H1 (cell line): ENCODE measurements around the gene UFC1. TPM values are rescaled to one million over a fixed set of nuclear protein-coding genes. Genes with fewer than 3 reads are reported as not detected.

ENCODE experiments used
- CTCF ChIA-PET: fragments of 300-600 bp; sonication (Branson Sonifier 250); formaldehyde crosslinking; loops from one replicate; lab custom pipeline; 2021; ENCODE audit not compliant: partially characterized antibody; lab: Charles Lee
- POLR2A ChIA-PET: fragments of 300-600 bp; sonication (Branson Sonifier 250); formaldehyde crosslinking; loops from one replicate; lab custom pipeline; 2021; ENCODE audit warnings: inconsistent platforms; ENCODE audit not compliant: partially characterized antibody; lab: Charles Lee
- DNase-seq, 2 experiments: peaks; one replicate each; pipeline versions ENCODE4 v3.0.0 to v3.0.0-alpha.2; 2010 to 2022; ENCODE audit warnings: low spot score in 2 of 2, low read depth in 1 of 2, mixed read lengths in 1 of 2
- FAIRE-seq: peaks from 2 replicates; lab custom pipeline; 2011; peaks lifted over from hg19 to GRCh38; lab: Jason Lieb, UNC
- H2AFZ ChIP-seq: 2 replicates; pipeline ENCODE4 v1.8.1; 2012; ENCODE audit warnings: low read length, inconsistent platforms
- H2AK5ac ChIP-seq: 2 replicates; pipeline ENCODE4 v1.6.1; 2013; ENCODE audit warnings: low read depth, low read length
- H2BK120ac ChIP-seq: replicated peaks from 2 replicates; pipeline ENCODE3; 2013; ENCODE audit warnings: low read depth, low read length, inconsistent platforms
- H2BK12ac ChIP-seq: 2 replicates; pipeline ENCODE4 v1.6.1; 2013; ENCODE audit warnings: low read depth, low read length
- H2BK15ac ChIP-seq: 2 replicates; pipeline ENCODE4 v1.6.1; 2013; ENCODE audit warnings: low read length
- H2BK20ac ChIP-seq: 2 replicates; pipeline ENCODE4 v1.6.1; 2013; ENCODE audit warnings: low read length
- H2BK5ac ChIP-seq: 2 replicates; pipeline ENCODE4 v1.6.1; 2013; ENCODE audit warnings: low read depth, low read length
- H3K14ac ChIP-seq: 2 replicates; pipeline ENCODE4 v1.6.1; 2013; ENCODE audit warnings: inconsistent platforms; ENCODE audit not compliant: insufficient read length
- H3K18ac ChIP-seq: 2 replicates; pipeline ENCODE4 v1.6.1; 2013; ENCODE audit warnings: low read length; ENCODE audit errors: extremely low read depth
- H3K23ac ChIP-seq: 2 replicates; pipeline ENCODE4 v1.6.1; 2013; ENCODE audit warnings: inconsistent platforms; ENCODE audit not compliant: insufficient read length
- H3K23me2 ChIP-seq: 2 replicates; pipeline ENCODE4 v1.6.1; 2013; ENCODE audit warnings: low read depth, low read length
- H3K27ac ChIP-seq: 2 replicates; pipeline ENCODE4 v1.6.1; 2011; ENCODE audit warnings: low read depth, low read length, inconsistent platforms
- H3K27me3 ChIP-seq, 4 experiments: replicated peaks in 1 of 4; 1 replicate in 1 of 4; 2 replicates in 3 of 4; pipeline versions ENCODE4 v1.6.1 to v1.8.1; 2011 to 2013; ENCODE audit warnings: low read length in 3 of 4, mild to moderate bottlenecking in 3 of 4, inconsistent platforms in 2 of 4, mixed read lengths in 2 of 4, moderate library complexity in 1 of 4; ENCODE audit not compliant: control insufficient read depth in 3 of 4, insufficient read depth in 3 of 4; ENCODE audit errors: extremely low read depth in 1 of 4
- H3K36me3 ChIP-seq, 4 experiments: 2 replicates each; pipeline versions ENCODE4 v1.6.1 to v1.8.1; 2011 to 2013; ENCODE audit warnings: mild to moderate bottlenecking in 4 of 4, low read length in 3 of 4, moderate library complexity in 2 of 4, control low read depth in 1 of 4, inconsistent platforms in 1 of 4; ENCODE audit not compliant: insufficient read depth in 4 of 4, control insufficient read depth in 2 of 4
- H3K4ac ChIP-seq: replicated peaks from 2 replicates; pipeline ENCODE3; 2013; ENCODE audit warnings: low read length, low read depth, mixed read lengths, inconsistent platforms; ENCODE audit not compliant: insufficient read length
- H3K4me1 ChIP-seq, 4 experiments: replicated peaks in 1 of 4; 1 replicate in 1 of 4; 2 replicates in 3 of 4; pipeline versions ENCODE4 v1.6.1 to v1.8.1; 2011 to 2013; ENCODE audit warnings: low read length in 3 of 4, inconsistent platforms in 2 of 4, mixed read lengths in 1 of 4; ENCODE audit not compliant: insufficient read depth in 4 of 4, control insufficient read depth in 3 of 4
- H3K4me2 ChIP-seq, 2 experiments: 2 replicates each; pipeline versions ENCODE4 v1.6.1 to v1.8.1; 2011 to 2013; ENCODE audit warnings: low read depth in 2 of 2, low read length in 2 of 2, control low read depth in 1 of 2, inconsistent platforms in 1 of 2, mild to moderate bottlenecking in 1 of 2; ENCODE audit not compliant: insufficient read depth in 1 of 2
- H3K4me3 ChIP-seq, 4 experiments: fragments of 200-600, 300-600 bp in 1 of 4; sonication (generic), shearing (Covaris generic), sonication (Bioruptor Twin) in 1 of 4; 2 replicates each; pipeline versions ENCODE4 v1.5.1 to v1.8.1; 2011 to 2016; ENCODE audit warnings: low read length in 4 of 4, low read depth in 3 of 4, control low read depth in 2 of 4, inconsistent platforms in 2 of 4, mild to moderate bottlenecking in 2 of 4, mixed read lengths in 1 of 4, moderate library complexity in 1 of 4; ENCODE audit not compliant: insufficient read depth in 2 of 4; ENCODE audit errors: extremely low read depth in 1 of 4
- H3K56ac ChIP-seq: replicated peaks from 2 replicates; pipeline ENCODE3; 2013; ENCODE audit warnings: low read depth, mild to moderate bottlenecking, mixed read lengths, low read length, inconsistent platforms; ENCODE audit not compliant: insufficient read length
- H3K79me1 ChIP-seq: 2 replicates; pipeline ENCODE4 v1.6.1; 2013; ENCODE audit warnings: low read depth, low read length, control low read depth
- H3K79me2 ChIP-seq, 2 experiments: 2 replicates each; pipeline versions ENCODE4 v1.6.1 to v1.8.1; 2012 to 2013; ENCODE audit warnings: low read length in 2 of 2, mild to moderate bottlenecking in 2 of 2, inconsistent platforms in 1 of 2; ENCODE audit not compliant: insufficient read depth in 2 of 2, control insufficient read depth in 1 of 2
- H3K9ac ChIP-seq, 4 experiments: replicated peaks in 1 of 4; 1 replicate in 1 of 4; 2 replicates in 3 of 4; pipeline versions ENCODE4 v1.6.1 to v1.8.1; 2011 to 2013; ENCODE audit warnings: low read depth in 3 of 4, low read length in 3 of 4, control low read depth in 2 of 4, mild to moderate bottlenecking in 2 of 4, moderate library complexity in 2 of 4, inconsistent platforms in 1 of 4; ENCODE audit errors: extremely low read depth in 1 of 4
- H3K9me3 ChIP-seq, 2 experiments: 2 replicates each; pipeline versions ENCODE4 v1.6.1 to v1.8.1; 2012 to 2013; ENCODE audit warnings: mild to moderate bottlenecking in 2 of 2, moderate library complexity in 2 of 2, control low read depth in 1 of 2, inconsistent platforms in 1 of 2, low read depth in 1 of 2, low read length in 1 of 2, mixed read lengths in 1 of 2; ENCODE audit not compliant: insufficient read depth in 2 of 2
- H4K20me1 ChIP-seq, 2 experiments: replicated peaks in 1 of 2; 2 replicates each; pipeline versions ENCODE3 to v1.8.1; 2011 to 2013; ENCODE audit warnings: inconsistent platforms in 2 of 2, low read length in 2 of 2, mild to moderate bottlenecking in 1 of 2; ENCODE audit not compliant: insufficient read depth in 2 of 2, control insufficient read depth in 1 of 2
- H4K5ac ChIP-seq: 2 replicates; pipeline ENCODE4 v1.6.1; 2013; ENCODE audit warnings: low read length, low read depth, mixed read lengths, inconsistent platforms; ENCODE audit not compliant: insufficient read length
- H4K8ac ChIP-seq: 2 replicates; pipeline ENCODE4 v1.8.0; 2013; ENCODE audit warnings: mild to moderate bottlenecking, moderate library complexity, low read length, inconsistent platforms; ENCODE audit not compliant: insufficient read depth; ENCODE audit errors: extremely low read depth
- H4K91ac ChIP-seq: replicated peaks from 2 replicates; pipeline ENCODE3; 2013; ENCODE audit warnings: low read length, mixed read lengths, inconsistent platforms; ENCODE audit not compliant: insufficient read length
- CEBPB ChIP-seq: IDR thresholded peaks from 2 replicates; pipeline ENCODE4 v1.6.1; 2012; ENCODE audit warnings: low read depth, low read length
- CREB1 ChIP-seq: IDR thresholded peaks from 2 replicates; pipeline ENCODE4 v1.6.1; 2012; ENCODE audit warnings: inconsistent platforms
- JUND ChIP-seq: IDR thresholded peaks from 2 replicates; pipeline ENCODE4 v1.6.1; 2011; ENCODE audit warnings: mild to moderate bottlenecking, improper control_type of control experiment, low read length
- POU5F1 ChIP-seq: IDR thresholded peaks from 2 replicates; pipeline ENCODE4 v1.6.1; 2011; ENCODE audit warnings: low read depth, mild to moderate bottlenecking, low read length, moderate library complexity
- SIN3A ChIP-seq, 2 experiments: IDR thresholded peaks in 1 of 2; conservative IDR thresholded peaks in 1 of 2; 2 replicates each; pipeline ENCODE4 v1.6.1; 2011 to 2012; ENCODE audit warnings: low read length in 2 of 2, improper control_type of control experiment in 1 of 2, low read depth in 1 of 2, mild to moderate bottlenecking in 1 of 2
- TBP ChIP-seq: IDR thresholded peaks from 2 replicates; pipeline ENCODE4 v1.6.1; 2011; ENCODE audit warnings: low read depth, low read length, improper control_type of control experiment
- WGBS, 2 experiments: shearing (Covaris generic) in 1 of 2; methylation state at CpG; one replicate each; pipeline versions ENCODE4 v1.1.6 to v1.1.7; 2013 to 2015; ENCODE audit warnings: low lambda C conversion rate in 2 of 2, mixed read lengths in 2 of 2, inconsistent platforms in 1 of 2, low coverage in 1 of 2, missing lambda C conversion rate in 1 of 2; ENCODE audit not compliant: insufficient replicate concordance in 2 of 2, insufficient coverage in 1 of 2, insufficient read length in 1 of 2; ENCODE audit errors: extremely low coverage in 1 of 2, missing lambda C conversion rate in 1 of 2; 5-methylcytosine and 5-hydroxymethylcytosine counted together
- polyA plus RNA-seq, 7 experiments: library from polyadenylated mRNA; depleted of rRNA in 3 of 7; stranded (reverse) in 5 of 7; unstranded in 2 of 7; fragments of >200 nt in 5 of 7; fragments of 200-250 nt in 2 of 7; gene quantifications; 1 replicate in 5 of 7; 2 replicates in 1 of 7; 4 replicates in 1 of 7; pipeline versions ENCODE4 v1.2.1 to v1.2.3, GENCODE V29; 2011 to 2013; ENCODE audit warnings: missing spikeins in 2 of 7, mixed read lengths in 2 of 7
- total RNA-seq: library from RNA; stranded (reverse); fragmentation: NEBNext Ultra II Directional; extraction: Animal tissue kit (Norgen Biotek cat#: 25700); gene quantifications from 2 replicates; pipeline ENCODE4 v1.2.1, GENCODE V29; 2021

The UFC1 gene
- total and polyA plus RNA-seq, 2 of the 8 experiments (the other 6 are each of a cell fraction or from before 2014, with no cell fraction given) = 67.8 to 102 TPM

GRCh38 chr1:161191971-161192370 is 38.2 kb downstream of the UFC1 start:
- Histone ChIP-seq H2AK5ac (no peak overlapping the region), H3K23ac (no peak overlapping the region), H2BK20ac (no peak overlapping the region), H3K9me3 (no peaks in the 10 kb centered on the region), H4K8ac (no peak overlapping the region), H2BK120ac (no peak overlapping the region), H3K56ac (no peak overlapping the region), H3K79me2 (no peaks in the 10 kb centered on the region), H2BK12ac (no peak overlapping the region), H3K23me2 (no peaks in the 10 kb centered on the region), H2BK15ac (no peak overlapping the region), H4K91ac (no peak overlapping the region), H3K27ac (no peak overlapping the region), H2AFZ (no peak overlapping the region), H3K4me3 (no peak overlapping the region), H3K14ac (no peak overlapping the region), H4K5ac (no peak overlapping the region), H4K20me1 (no peaks in the 10 kb centered on the region), H3K4ac (no peak overlapping the region), H3K27me3 (no peaks in the 10 kb centered on the region; a peak in 1 of 7 replicates), H3K18ac (no peak overlapping the region), H3K36me3 (peaks cover 4 to 14% (median 10%) of the 10 kb centered on the region in 4 experiments; a peak in 5 of 8 replicates), H3K4me1 (peaks cover 3 to 7% (median 4%) of the 10 kb centered on the region in 4 experiments), H3K9ac (no peak overlapping the region), H3K4me2 (no peak overlapping the region), H3K79me1 (peaks cover under 1% of the 10 kb centered on the region; the same call in 1 of the 2 replicates), H2BK5ac (no peak overlapping the region)
- POLR2A ChIA-PET = interaction anchor here (1.1 to 4.6 kb wide), 5 partner anchors 10 to 122 kb away, joined by 3 to 45 read pairs (median 3); partner anchors contain the start of genes B4GALT3 and NDUFS2
- DNase-seq (no peak), FAIRE-seq (no peak)
- 93% methylated on average over 8 of the region's 8 CpGs; no CpG with 5 or more reads in 1 of the 2 experiments for WGBS, 2 experiments
- CTCF ChIA-PET = interaction anchor here (0.6 to 6.1 kb wide), 26 partner anchors 11 to 197 kb away, joined by 3 to 67 read pairs (median 5); partner anchors contain the start of genes APOA2, B4GALT3, FCER1G and NDUFS2
- TF ChIP-seq TBP (no peak), JUND (no peak), POU5F1 (no peak), CREB1 (no peak), CEBPB (no peak), SIN3A (conservative IDR thresholded peaks at IDR 0.05 in 1 of 2, IDR thresholded peaks at IDR 0.05 in 1 of 2; ENCODE audit: low read depth in 1 of 2, low read length in 2 of 2) (no peak)
